ENCODE measurements around the gene HHAT. TPM values are rescaled to one million over a fixed set of nuclear protein-coding genes. Genes with fewer than 3 reads are reported as not detected.
A peak's percentile ranks its signal among the peaks of the same experiment; 100 is the strongest.

Gene HHAT
- polyA plus RNA-seq, 2 of the 4 experiments (the other 2 are of a cell fraction) = 3.8 to 4.5 TPM

- CTCF ChIA-PET = interaction anchor here (0.7 to 13.4 kb wide), 16 partner anchors 8 to 1141 kb away, joined by 3 to 274 read pairs (median 6); partner anchors contain the start of gene KCNH1
- TF ChIP-seq PHF8 (IDR thresholded peaks at IDR 0.05; ENCODE audit: borderline replicate concordance, low read depth) (no peak), TP53 (CRISPR knock-in tag; IDR thresholded peaks at IDR 0.05) (no peak; the same call in 1 of the 2 replicates), EHF (CRISPR knock-in tag; IDR thresholded peaks at IDR 0.05) (peak; percentile 21; the same call in 1 of the 2 replicates), HMGXB4 (CRISPR knock-in tag; IDR thresholded peaks at IDR 0.05; ENCODE audit: borderline replicate concordance) (peak; percentile 98; the same call in 1 of the 2 replicates)
- H3K4me3 ChIP-seq = no peak overlapping the region
- POLR2A ChIA-PET = interaction anchor here (0.6 to 2.3 kb wide), 21 partner anchors 11 to 1142 kb away, joined by 3 to 25 read pairs (median 7); partner anchors contain the start of genes HHAT and KCNH1
- peak overlapping the region; percentile 86 to 90; a peak in 5 of 6 replicates for H3K27ac ChIP-seq
- FAIRE-seq (no peak), DNase-seq (ENCODE audit: low read depth in 1 of 2, low spot score in 1 of 2) (no peak), ATAC-seq (no peak; a peak in 1 of 6 replicates)
- H3K9me3 ChIP-seq = no peaks in the 10 kb centered on the region
- 0% methylated on average over 1 of the region's 1 CpG for WGBS (ENCODE audit: missing lambda C conversion rate)
- H3K4me2 ChIP-seq = peak overlapping the region; percentile 57
- peaks cover 41% of the 10 kb centered on the region for H3K4me1 ChIP-seq
These were observed 44.9 kb downstream of the HHAT start for GRCh38 chr1:210373628-210373877.

- peak; percentile 96 for FAIRE-seq
- CTCF ChIA-PET = interaction anchor here (0.5 to 13.4 kb wide), 26 partner anchors 8 to 1836 kb away, joined by 3 to 274 read pairs (median 4); partner anchors contain the start of gene KCNH1
- POLR2A ChIA-PET = interaction anchor here (0.6 to 2.3 kb wide), 23 partner anchors 10 to 1143 kb away, joined by 3 to 25 read pairs (median 6); partner anchors contain the start of genes HHAT and KCNH1
- DNase-seq (ENCODE audit: low read depth in 1 of 2, low spot score in 1 of 2) = peak; percentile 80 to 97
- peaks cover 41% of the 10 kb centered on the region for H3K4me1 ChIP-seq
- H3K27ac ChIP-seq = peak overlapping the region; percentile 86 to 90
- H3K4me3 ChIP-seq = no peak overlapping the region
- 2% methylated on average over 9 of the region's 9 CpGs for WGBS (ENCODE audit: missing lambda C conversion rate)
- H3K9me3 ChIP-seq = no peaks in the 10 kb centered on the region
- H3K4me2 ChIP-seq = peak overlapping the region; percentile 57
- ATAC-seq = peak; percentile 80 to 88
- TF ChIP-seq HDAC2 (IDR thresholded peaks at IDR 0.05) (no peak), EP300 (IDR thresholded peaks at IDR 0.05) (peak in 1 of 2 experiments; percentile 36; a peak in 1 of 5 replicates), GATA3 (IDR thresholded peaks at IDR 0.05; ENCODE audit: borderline replicate concordance) (peak; percentile 86), RAD21 (conservative IDR thresholded peaks at IDR 0.05 in 1 of 2, IDR thresholded peaks at IDR 0.05 in 1 of 2) (peak; percentile 46 to 58; a peak in 4 of 5 replicates), RNF2 (IDR thresholded peaks at IDR 0.05; ENCODE audit: borderline replicate concordance, low read depth) (no peak), TP53 (CRISPR knock-in tag; IDR thresholded peaks at IDR 0.05) (peak; percentile 95), SREBF2 (IDR thresholded peaks at IDR 0.05) (no peak), FOXS1 (CRISPR knock-in tag; IDR thresholded peaks at IDR 0.05) (peak; percentile 89; the same call in 1 of the 2 replicates), ZSCAN20 (CRISPR knock-in tag; IDR thresholded peaks at IDR 0.05) (peak; percentile 50; the same call in 1 of the 2 replicates), HOXB5 (CRISPR knock-in tag; IDR thresholded peaks at IDR 0.05) (peak; percentile 42; the same call in 1 of the 2 replicates), PBX3 (IDR thresholded peaks at IDR 0.05) (peak; percentile 89), HOXA7 (CRISPR knock-in tag; IDR thresholded peaks at IDR 0.05) (peak; percentile 99), MYC (IDR thresholded peaks at IDR 0.05; ENCODE audit: borderline replicate concordance, low read length) (no peak), CBX2 (IDR thresholded peaks at IDR 0.05; ENCODE audit: borderline replicate concordance, low read depth) (no peak), PHF8 (IDR thresholded peaks at IDR 0.05; ENCODE audit: borderline replicate concordance, low read depth) (no peak), ZNF302 (CRISPR knock-in tag; IDR thresholded peaks at IDR 0.05) (no peak), KDM1A (IDR thresholded peaks at IDR 0.05; ENCODE audit: low read depth) (no peak), EHMT2 (IDR thresholded peaks at IDR 0.05; ENCODE audit: low read depth) (no peak), FOSB (CRISPR knock-in tag; IDR thresholded peaks at IDR 0.05) (peak; percentile 99), FOSL2 (IDR thresholded peaks at IDR 0.05) (peak; percentile 60), FOSL2 (CRISPR knock-in tag; IDR thresholded peaks at IDR 0.05) (peak; percentile 96)
- TF ChIP-seq, protein P1, sequence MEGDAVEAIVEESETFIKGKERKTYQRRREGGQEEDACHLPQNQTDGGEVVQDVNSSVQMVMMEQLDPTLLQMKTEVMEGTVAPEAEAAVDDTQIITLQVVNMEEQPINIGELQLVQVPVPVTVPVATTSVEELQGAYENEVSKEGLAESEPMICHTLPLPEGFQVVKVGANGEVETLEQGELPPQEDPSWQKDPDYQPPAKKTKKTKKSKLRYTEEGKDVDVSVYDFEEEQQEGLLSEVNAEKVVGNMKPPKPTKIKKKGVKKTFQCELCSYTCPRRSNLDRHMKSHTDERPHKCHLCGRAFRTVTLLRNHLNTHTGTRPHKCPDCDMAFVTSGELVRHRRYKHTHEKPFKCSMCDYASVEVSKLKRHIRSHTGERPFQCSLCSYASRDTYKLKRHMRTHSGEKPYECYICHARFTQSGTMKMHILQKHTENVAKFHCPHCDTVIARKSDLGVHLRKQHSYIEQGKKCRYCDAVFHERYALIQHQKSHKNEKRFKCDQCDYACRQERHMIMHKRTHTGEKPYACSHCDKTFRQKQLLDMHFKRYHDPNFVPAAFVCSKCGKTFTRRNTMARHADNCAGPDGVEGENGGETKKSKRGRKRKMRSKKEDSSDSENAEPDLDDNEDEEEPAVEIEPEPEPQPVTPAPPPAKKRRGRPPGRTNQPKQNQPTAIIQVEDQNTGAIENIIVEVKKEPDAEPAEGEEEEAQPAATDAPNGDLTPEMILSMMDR (IDR thresholded peaks at IDR 0.05) = peak; percentile 96
- TF ChIP-seq, protein P2, sequence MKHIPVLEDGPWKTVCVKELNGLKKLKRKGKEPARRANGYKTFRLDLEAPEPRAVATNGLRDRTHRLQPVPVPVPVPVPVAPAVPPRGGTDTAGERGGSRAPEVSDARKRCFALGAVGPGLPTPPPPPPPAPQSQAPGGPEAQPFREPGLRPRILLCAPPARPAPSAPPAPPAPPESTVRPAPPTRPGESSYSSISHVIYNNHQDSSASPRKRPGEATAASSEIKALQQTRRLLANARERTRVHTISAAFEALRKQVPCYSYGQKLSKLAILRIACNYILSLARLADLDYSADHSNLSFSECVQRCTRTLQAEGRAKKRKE (CRISPR knock-in tag; IDR thresholded peaks at IDR 0.05; ENCODE audit: low read depth) = peak; percentile 88; the same call in 1 of the 2 replicates
- TF ChIP-seq, protein P3, sequence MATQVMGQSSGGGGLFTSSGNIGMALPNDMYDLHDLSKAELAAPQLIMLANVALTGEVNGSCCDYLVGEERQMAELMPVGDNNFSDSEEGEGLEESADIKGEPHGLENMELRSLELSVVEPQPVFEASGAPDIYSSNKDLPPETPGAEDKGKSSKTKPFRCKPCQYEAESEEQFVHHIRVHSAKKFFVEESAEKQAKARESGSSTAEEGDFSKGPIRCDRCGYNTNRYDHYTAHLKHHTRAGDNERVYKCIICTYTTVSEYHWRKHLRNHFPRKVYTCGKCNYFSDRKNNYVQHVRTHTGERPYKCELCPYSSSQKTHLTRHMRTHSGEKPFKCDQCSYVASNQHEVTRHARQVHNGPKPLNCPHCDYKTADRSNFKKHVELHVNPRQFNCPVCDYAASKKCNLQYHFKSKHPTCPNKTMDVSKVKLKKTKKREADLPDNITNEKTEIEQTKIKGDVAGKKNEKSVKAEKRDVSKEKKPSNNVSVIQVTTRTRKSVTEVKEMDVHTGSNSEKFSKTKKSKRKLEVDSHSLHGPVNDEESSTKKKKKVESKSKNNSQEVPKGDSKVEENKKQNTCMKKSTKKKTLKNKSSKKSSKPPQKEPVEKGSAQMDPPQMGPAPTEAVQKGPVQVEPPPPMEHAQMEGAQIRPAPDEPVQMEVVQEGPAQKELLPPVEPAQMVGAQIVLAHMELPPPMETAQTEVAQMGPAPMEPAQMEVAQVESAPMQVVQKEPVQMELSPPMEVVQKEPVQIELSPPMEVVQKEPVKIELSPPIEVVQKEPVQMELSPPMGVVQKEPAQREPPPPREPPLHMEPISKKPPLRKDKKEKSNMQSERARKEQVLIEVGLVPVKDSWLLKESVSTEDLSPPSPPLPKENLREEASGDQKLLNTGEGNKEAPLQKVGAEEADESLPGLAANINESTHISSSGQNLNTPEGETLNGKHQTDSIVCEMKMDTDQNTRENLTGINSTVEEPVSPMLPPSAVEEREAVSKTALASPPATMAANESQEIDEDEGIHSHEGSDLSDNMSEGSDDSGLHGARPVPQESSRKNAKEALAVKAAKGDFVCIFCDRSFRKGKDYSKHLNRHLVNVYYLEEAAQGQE (IDR thresholded peaks at IDR 0.05) = peak; percentile 72
These were observed 45.3 kb downstream of the HHAT start for GRCh38 chr1:210373878-210374599.
